ENCODE data around the gene OTUD3. TPM values are rescaled to one million over a fixed set of nuclear protein-coding genes. Genes with fewer than 3 reads are reported as not detected.

OTUD3 gene
- total and polyA plus RNA-seq, 9 of the 15 experiments (the other 6 are each of a cell fraction or from before 2014, with no cell fraction given), result 2.0 to 16.6 (median 11.0) TPM

GRCh38 chr1:19954059-19954458 lies 71.9 kb downstream of the OTUD3 start:
- FAIRE-seq, result no peak
- in situ Hi-C loops (cut with MboI), result no loop called here
- Histone ChIP-seq H3K36me3 (ENCODE audit: control insufficient read depth, insufficient read depth, low read length) (no peaks in the 10 kb centered on the region), H3K9me1 (ENCODE audit: control insufficient read depth, insufficient read depth, low read length) (no peaks in the 10 kb centered on the region), H2AFZ (ENCODE audit: low read depth, low read length) (no peak overlapping the region), H3K9ac (ENCODE audit: insufficient read depth in 1 of 2, low read depth in 2 of 2, low read length in 2 of 2) (no peak overlapping the region), H3K4me1 (replicated peaks in 1 of 2; ENCODE audit: control insufficient read depth in 2 of 2, insufficient read depth in 2 of 2, low read length in 2 of 2) (no peaks in the 10 kb centered on the region), H3K27ac (ENCODE audit: extremely low read depth, low read depth, low read length) (no peak overlapping the region), H3K27me3 (ENCODE audit: control insufficient read depth in 2 of 2, insufficient read depth in 2 of 2, low read length in 2 of 2) (peaks cover 16 to 42% of the 10 kb centered on the region in 2 experiments), H3K4me3 (no peak overlapping the region), H4K20me1 (replicated peaks; ENCODE audit: control insufficient read depth, insufficient read depth, low read length) (no peaks in the 10 kb centered on the region), H3K4me2 (ENCODE audit: insufficient read depth, low read length) (no peak overlapping the region), H3K9me3 (replicated peaks; ENCODE audit: control insufficient read depth, insufficient read depth, low read depth, low read length) (no peaks in the 10 kb centered on the region), H3K79me2 (ENCODE audit: control insufficient read depth, insufficient read depth, low read length) (no peaks in the 10 kb centered on the region)
- TF ChIP-seq DLX4 (CRISPR knock-in tag; IDR thresholded peaks at IDR 0.05) (no peak), ID3 (CRISPR knock-in tag; IDR thresholded peaks at IDR 0.05) (no peak), ID3 (tag; IDR thresholded peaks at IDR 0.05) (no peak), MLLT1 (IDR thresholded peaks at IDR 0.05) (no peak), E2F4 (CRISPR knock-in tag; IDR thresholded peaks at IDR 0.05; ENCODE audit: low read depth) (no peak)
- POLR2A ChIA-PET, result no interaction called here
- intact Hi-C loops (cut with micrococcal nuclease), result no loop called here
- no peak for ATAC-seq
- no TSS peak for BruUV-seq (replicated peaks)
- WGBS (ENCODE audit: insufficient coverage, low coverage, missing lambda C conversion rate), result 3% methylated on average over 2 of the region's 2 CpGs
- CTCF ChIA-PET (ENCODE audit: low intra/inter-chr PET ratio), result no interaction called here
- DNase-seq (ENCODE audit: extremely low read depth in 1 of 4, low spot score in 3 of 4), result no peak
